Ascending aorta (tissue), 2 donors: ENCODE results near the gene CCDC92B. TPM values are rescaled to one million over a fixed set of nuclear protein-coding genes. Genes with fewer than 3 reads are reported as not detected.

Experiments
- DNase-seq, 2 donors: peaks; one replicate each; pipeline ENCODE4 v3.0.0-alpha.2; 2019; ENCODE audit warnings: low spot score in 2 of 2
- H3K27ac ChIP-seq, 2 donors: fragments of 200-600 bp; sonication (generic); one replicate each; pipeline ENCODE4 v1.5.1; 2016 to 2017; ENCODE audit warnings: mild to moderate bottlenecking in 1 of 2
- H3K27me3 ChIP-seq: fragments of 200-600 bp; sonication (generic); one replicate; pipeline ENCODE4 v1.5.1; 2017
- H3K36me3 ChIP-seq, 2 donors: fragments of 200-600 bp; sonication (generic); one replicate each; pipeline ENCODE4 v1.5.1; 2016
- H3K4me1 ChIP-seq, 2 donors: fragments of 200-600 bp; sonication (generic); one replicate each; pipeline ENCODE4 v1.5.1; 2016 to 2017; ENCODE audit warnings: mild to moderate bottlenecking in 1 of 2
- H3K4me3 ChIP-seq, 2 donors: fragments of 200-600 bp; sonication (generic); one replicate each; pipeline ENCODE4 v1.5.1; 2016 to 2017; ENCODE audit warnings: mild to moderate bottlenecking in 1 of 2
- H3K9me3 ChIP-seq, 2 donors: fragments of 200-600 bp; sonication (generic); one replicate each; pipeline ENCODE4 v1.5.1; 2016
- CTCF ChIP-seq, 3 experiments: fragments of 200-600 bp in 2 of 3; fragments of 450-650 bp in 1 of 3; sonication (generic) in 2 of 3; IDR thresholded peaks; one replicate each; pipeline ENCODE4 v1.5.1; 2016 to 2019; ENCODE audit warnings: antibody characterized with exemption in 3 of 3, mild to moderate bottlenecking in 1 of 3, moderate library complexity in 1 of 3
- intact Hi-C: fragments of 100-400 bp; cut with DNase I; formaldehyde crosslinking; loops from one replicate; pipeline ENCODE4 v1.15.1; 2023
- total RNA-seq: library from RNA; depleted of rRNA; stranded (reverse); fragments of >200 nt; gene quantifications from one replicate; pipeline ENCODE4 v1.1.0, GENCODE V29; 2016

Gene CCDC92B
- total RNA-seq, 1 donor from 2014 or later: not detected

GRCh38 chr17:2776589-2777241 lies 27.3 kb upstream of the CCDC92B start:
- no peaks in the 10 kb centered on the region for H3K9me3 ChIP-seq
- H3K27ac ChIP-seq: no peak overlapping the region
- no peak for TF ChIP-seq CTCF (IDR thresholded peaks at IDR 0.05)
- H3K27me3 ChIP-seq: no peaks in the 10 kb centered on the region
- H3K4me3 ChIP-seq: no peak overlapping the region
- H3K36me3 ChIP-seq: no peaks in the 10 kb centered on the region
- intact Hi-C loops: no loop called here
- no peaks in the 10 kb centered on the region for H3K4me1 ChIP-seq
- DNase-seq: no peak

GRCh38 chr17:2775206-2775605 lies 25.8 kb upstream of the CCDC92B start:
- Histone ChIP-seq H3K9me3 (no peaks in the 10 kb centered on the region), H3K4me3 (no peak overlapping the region), H3K27ac (no peak overlapping the region), H3K27me3 (no peaks in the 10 kb centered on the region), H3K36me3 (no peaks in the 10 kb centered on the region), H3K4me1 (no peaks in the 10 kb centered on the region)
- no peak for TF ChIP-seq CTCF (IDR thresholded peaks at IDR 0.05)
- intact Hi-C loops: no loop called here
- DNase-seq: no peak

GRCh38 chr17:2770129-2770528 lies 20.7 kb upstream of the CCDC92B start:
- no peaks in the 10 kb centered on the region for H3K4me1 ChIP-seq
- H3K9me3 ChIP-seq: no peaks in the 10 kb centered on the region
- intact Hi-C loops: no loop called here
- H3K27ac ChIP-seq: no peak overlapping the region
- no peaks in the 10 kb centered on the region for H3K27me3 ChIP-seq
- H3K4me3 ChIP-seq: no peak overlapping the region
- no peak for TF ChIP-seq CTCF (IDR thresholded peaks at IDR 0.05)
- DNase-seq: no peak
- no peaks in the 10 kb centered on the region for H3K36me3 ChIP-seq

GRCh38 chr17:2758870-2759269 lies 9.4 kb upstream of the CCDC92B start:
- Histone ChIP-seq H3K4me3 (no peak overlapping the region), H3K27me3 (peaks cover 6% of the 10 kb centered on the region)
- intact Hi-C loops: no loop called here

GRCh38 chr17:2755891-2756724 lies 6.7 kb upstream of the CCDC92B start:
- no peak for TF ChIP-seq CTCF (IDR thresholded peaks at IDR 0.05)
- DNase-seq: no peak
- H3K27me3 ChIP-seq: peaks cover 6% of the 10 kb centered on the region
- peak overlapping the region; percentile 42 to 53 for H3K4me3 ChIP-seq
- H3K36me3 ChIP-seq: no peaks in the 10 kb centered on the region
- no peaks in the 10 kb centered on the region for H3K9me3 ChIP-seq
- no peak overlapping the region for H3K27ac ChIP-seq
- intact Hi-C loops: no loop called here
- H3K4me1 ChIP-seq: peaks cover 3 to 4% of the 10 kb centered on the region in 2 donors

More at GRCh38 chr17:2758870-2759269, 9.4 kb upstream of the CCDC92B start:
- Histone ChIP-seq H3K36me3 (no peaks in the 10 kb centered on the region), H3K27ac (no peak overlapping the region), H3K4me1 (peaks cover 3 to 4% of the 10 kb centered on the region in 2 donors), H3K9me3 (no peaks in the 10 kb centered on the region)
- DNase-seq: no peak
- no peak for TF ChIP-seq CTCF (IDR thresholded peaks at IDR 0.05)
